Fibroblast of peridontal ligament (primary cell): Measurements from ENCODE around the gene ZNF610.

Experiments
- DNase-seq: peaks from one replicate; pipeline ENCODE4 v3.0.0-alpha.2; 2010; ENCODE audit errors: extremely low read depth

ZNF610 gene

DNA sequence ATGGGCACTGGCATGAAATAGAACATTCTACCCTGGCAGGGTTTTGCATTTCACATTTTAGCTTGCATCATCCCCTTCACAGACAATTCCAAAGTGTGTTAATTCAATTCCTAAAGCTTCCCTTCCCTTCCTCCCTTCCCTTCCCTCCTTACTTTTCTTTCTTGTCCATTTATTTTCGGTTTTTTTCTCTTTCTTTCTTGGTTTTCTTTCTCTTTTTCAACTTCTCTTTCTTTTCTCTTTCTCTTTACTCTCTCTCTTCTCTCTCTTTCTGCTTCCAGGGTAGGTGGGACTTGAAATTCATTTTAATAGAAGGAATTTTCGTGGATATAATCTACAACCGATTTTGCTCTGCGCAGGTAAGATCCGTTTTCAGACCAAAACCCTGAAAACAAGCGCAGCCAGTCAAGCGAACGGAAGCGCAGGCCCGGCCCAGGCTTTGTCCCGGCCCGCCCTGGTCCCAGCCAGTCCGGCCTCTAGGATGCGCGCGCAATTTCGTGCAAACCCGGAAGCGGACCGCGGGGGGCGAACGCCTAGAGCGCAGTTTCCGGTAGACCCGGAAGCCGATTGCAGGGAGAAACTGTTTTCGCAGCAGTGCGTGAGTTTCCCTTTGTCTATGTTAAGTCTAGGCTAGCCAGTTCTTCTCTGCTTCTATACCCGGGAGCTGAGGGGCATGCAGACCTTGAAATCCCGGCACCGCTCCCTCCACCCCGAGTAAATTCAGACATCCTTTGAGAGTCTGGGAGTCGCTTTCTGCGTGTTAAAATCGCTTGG is 61.5 kb downstream of the ZNF610 start, which contains the start of gene ZNF528:
Gene ZNF528, plus strand, starts transcription at position 540 of the 771 bp plus-strand sequence. CDS start 4,165 bp downstream, outside the sequence.
- DNase-seq = peak; percentile 94

DNA sequence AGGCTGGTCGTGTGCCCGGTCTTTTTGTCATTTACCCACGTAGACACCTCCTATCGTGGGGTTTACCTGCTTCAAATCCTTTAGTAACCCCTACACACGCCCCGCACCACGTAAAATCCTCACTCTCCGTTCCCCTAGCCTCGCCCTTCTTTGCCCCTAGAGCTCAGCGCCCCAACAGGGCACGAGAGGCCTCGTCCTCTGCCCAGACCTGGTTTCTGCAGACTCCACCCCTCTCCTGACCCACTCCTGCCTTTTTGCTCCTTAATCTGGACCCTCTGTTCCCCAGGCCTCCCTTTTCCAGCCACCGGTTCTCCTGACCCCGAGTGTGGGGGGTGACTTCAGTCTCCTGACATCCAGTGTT is 62.0 kb downstream of the ZNF610 start:
- DNase-seq = no peak

DNA sequence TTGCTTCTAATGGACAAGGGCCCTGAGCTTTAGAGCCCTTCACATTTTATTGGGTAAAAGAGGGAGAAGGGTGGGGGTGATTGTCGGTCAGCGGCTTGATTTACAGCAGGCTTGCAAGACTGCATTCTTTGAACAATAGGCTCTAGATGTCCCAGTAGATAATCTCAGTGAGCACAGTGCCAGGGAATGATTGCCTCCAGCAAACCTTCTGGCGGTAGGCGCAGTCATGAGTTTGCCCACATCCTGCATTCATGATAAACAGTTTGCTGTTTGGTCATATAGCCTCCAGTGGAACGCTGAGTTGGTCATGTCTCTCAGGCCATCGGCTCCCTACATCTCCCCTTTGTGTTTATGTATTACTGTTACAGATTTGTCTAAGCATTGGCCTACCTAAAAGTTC is 74.2 kb downstream of the ZNF610 start:
- no peak for DNase-seq

DNA sequence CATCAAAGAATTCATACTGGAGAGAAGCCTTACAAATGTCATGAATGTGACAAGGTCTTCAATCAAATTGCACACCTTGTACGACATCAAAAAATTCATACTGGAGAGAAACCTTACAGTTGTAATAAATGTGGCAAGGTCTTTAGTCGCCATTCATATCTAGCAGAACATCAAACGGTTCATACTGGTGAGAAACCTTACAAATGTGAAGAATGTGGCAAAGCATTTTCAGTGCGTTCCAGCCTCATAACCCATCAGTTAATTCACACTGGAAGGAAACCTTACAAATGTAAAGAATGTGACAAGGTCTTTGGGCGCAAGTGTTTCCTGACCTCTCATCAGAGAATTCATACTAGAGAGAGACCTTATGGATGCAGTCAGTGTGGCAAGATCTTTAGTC is 79.7 kb downstream of the ZNF610 start:
- DNase-seq = no peak
